Mesothelial cell of epicardium (in vitro differentiated cells): ENCODE measurements around the gene KCNIP4. TPM values are rescaled to one million over a fixed set of nuclear protein-coding genes. Genes with fewer than 3 reads are reported as not detected.

Experiments used
- DNase-seq, 2 experiments: peaks; one replicate each; pipeline ENCODE4 v3.0.0; 2021; ENCODE audit warnings: low spot score in 2 of 2; ENCODE audit not compliant: unreplicated experiment in 2 of 2
- H3K27ac Mint-ChIP-seq: 2 replicates; pipeline ENCODE4 v1.8.0; 2021; ENCODE audit warnings: mixed read lengths
- H3K27me3 Mint-ChIP-seq: 2 replicates; pipeline ENCODE4 v1.8.0; 2021; ENCODE audit warnings: low read depth, mixed read lengths
- H3K36me3 Mint-ChIP-seq: 2 replicates; pipeline ENCODE4 v1.8.0; 2021; ENCODE audit warnings: mixed read lengths
- H3K4me1 Mint-ChIP-seq: 2 replicates; pipeline ENCODE4 v1.8.0; 2021; ENCODE audit warnings: mixed read lengths
- H3K4me3 Mint-ChIP-seq: 2 replicates; pipeline ENCODE4 v1.8.0; 2021; ENCODE audit warnings: mild to moderate bottlenecking, moderate library complexity, mixed read lengths
- H3K9me3 Mint-ChIP-seq: 2 replicates; pipeline ENCODE4 v1.8.0; 2021; ENCODE audit warnings: mixed read lengths
- total RNA-seq: library from RNA; stranded (reverse); gene quantifications from 3 replicates; pipeline ENCODE4 v1.2.1, GENCODE V29; 2021
- TF ChIP-seq, protein P1 (sequence below): fragments of 200-600 bp; sonication (generic); IDR thresholded peaks from one replicate; pipeline ENCODE4 v1.5.0; 2021; ENCODE audit warnings: antibody characterized with exemption; ENCODE audit not compliant: unreplicated experiment

KCNIP4 gene
- total RNA-seq, 1 donor from 2014 or later, result 3.0 TPM

GRCh38 chr4:21856301-21856700, 92.3 kb downstream of the KCNIP4 start:
- H3K36me3 Mint-ChIP-seq, result no peaks in the 10 kb centered on the region
- H3K27me3 Mint-ChIP-seq, result peaks cover 9% of the 10 kb centered on the region
- TF ChIP-seq, protein P1, sequence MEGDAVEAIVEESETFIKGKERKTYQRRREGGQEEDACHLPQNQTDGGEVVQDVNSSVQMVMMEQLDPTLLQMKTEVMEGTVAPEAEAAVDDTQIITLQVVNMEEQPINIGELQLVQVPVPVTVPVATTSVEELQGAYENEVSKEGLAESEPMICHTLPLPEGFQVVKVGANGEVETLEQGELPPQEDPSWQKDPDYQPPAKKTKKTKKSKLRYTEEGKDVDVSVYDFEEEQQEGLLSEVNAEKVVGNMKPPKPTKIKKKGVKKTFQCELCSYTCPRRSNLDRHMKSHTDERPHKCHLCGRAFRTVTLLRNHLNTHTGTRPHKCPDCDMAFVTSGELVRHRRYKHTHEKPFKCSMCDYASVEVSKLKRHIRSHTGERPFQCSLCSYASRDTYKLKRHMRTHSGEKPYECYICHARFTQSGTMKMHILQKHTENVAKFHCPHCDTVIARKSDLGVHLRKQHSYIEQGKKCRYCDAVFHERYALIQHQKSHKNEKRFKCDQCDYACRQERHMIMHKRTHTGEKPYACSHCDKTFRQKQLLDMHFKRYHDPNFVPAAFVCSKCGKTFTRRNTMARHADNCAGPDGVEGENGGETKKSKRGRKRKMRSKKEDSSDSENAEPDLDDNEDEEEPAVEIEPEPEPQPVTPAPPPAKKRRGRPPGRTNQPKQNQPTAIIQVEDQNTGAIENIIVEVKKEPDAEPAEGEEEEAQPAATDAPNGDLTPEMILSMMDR, result no peak
- no peak overlapping the region for H3K4me3 Mint-ChIP-seq
- DNase-seq, result no peak
- H3K9me3 Mint-ChIP-seq, result no peaks in the 10 kb centered on the region
- no peak overlapping the region for H3K27ac Mint-ChIP-seq
- no peaks in the 10 kb centered on the region for H3K4me1 Mint-ChIP-seq

GRCh38 chr4:21849077-21849476, 99.5 kb downstream of the KCNIP4 start:
- H3K4me1 Mint-ChIP-seq, result no peaks in the 10 kb centered on the region

GRCh38 chr4:21848021-21848420, 100.6 kb downstream of the KCNIP4 start:
- H3K9me3 Mint-ChIP-seq, result no peaks in the 10 kb centered on the region
- no peaks in the 10 kb centered on the region for H3K36me3 Mint-ChIP-seq
- DNase-seq, result no peak
- H3K4me3 Mint-ChIP-seq, result no peak overlapping the region
- H3K27ac Mint-ChIP-seq, result no peak overlapping the region
- H3K4me1 Mint-ChIP-seq, result no peaks in the 10 kb centered on the region
- TF ChIP-seq, protein P1, result no peak
- H3K27me3 Mint-ChIP-seq, result peaks cover 12% of the 10 kb centered on the region

More at GRCh38 chr4:21849077-21849476, 99.5 kb downstream of the KCNIP4 start:
- TF ChIP-seq, protein P1, result no peak
- no peak overlapping the region for H3K4me3 Mint-ChIP-seq
- no peak for DNase-seq
- peaks cover 13% of the 10 kb centered on the region for H3K27me3 Mint-ChIP-seq
- H3K9me3 Mint-ChIP-seq, result no peaks in the 10 kb centered on the region
- no peak overlapping the region for H3K27ac Mint-ChIP-seq
- no peaks in the 10 kb centered on the region for H3K36me3 Mint-ChIP-seq

GRCh38 chr4:21845663-21846062, 102.9 kb downstream of the KCNIP4 start:
- Mint-ChIP-seq H3K27me3 (peaks cover 2% of the 10 kb centered on the region), H3K27ac (no peak overlapping the region), H3K4me1 (no peaks in the 10 kb centered on the region), H3K9me3 (no peaks in the 10 kb centered on the region), H3K36me3 (no peaks in the 10 kb centered on the region), H3K4me3 (no peak overlapping the region)
- no peak for DNase-seq
- TF ChIP-seq, protein P1, result no peak

DNA sequence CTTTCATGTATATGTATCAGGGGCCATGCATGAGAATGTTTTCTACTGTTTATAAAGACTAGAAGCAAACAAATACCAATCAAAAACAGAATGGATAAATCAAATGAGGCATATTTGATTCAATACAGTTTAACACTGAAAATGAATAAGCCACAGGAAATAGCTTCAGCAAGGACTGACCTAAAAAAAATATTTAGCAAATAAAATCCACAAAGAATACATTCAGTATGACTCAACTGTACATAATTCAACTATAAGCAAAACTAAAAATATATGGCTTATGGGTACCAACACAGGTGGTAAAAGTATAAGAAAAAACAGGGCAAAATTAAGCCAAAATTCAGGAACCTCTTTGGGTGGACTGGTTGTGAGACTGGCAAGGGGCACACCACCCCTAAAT, 112.9 kb downstream of the KCNIP4 start:
- Mint-ChIP-seq H3K27ac (no peak overlapping the region), H3K9me3 (peaks cover 13% of the 10 kb centered on the region), H3K36me3 (no peaks in the 10 kb centered on the region), H3K27me3 (no peaks in the 10 kb centered on the region), H3K4me3 (no peak overlapping the region), H3K4me1 (no peaks in the 10 kb centered on the region)
- TF ChIP-seq, protein P1, result no peak
- no peak for DNase-seq

DNA sequence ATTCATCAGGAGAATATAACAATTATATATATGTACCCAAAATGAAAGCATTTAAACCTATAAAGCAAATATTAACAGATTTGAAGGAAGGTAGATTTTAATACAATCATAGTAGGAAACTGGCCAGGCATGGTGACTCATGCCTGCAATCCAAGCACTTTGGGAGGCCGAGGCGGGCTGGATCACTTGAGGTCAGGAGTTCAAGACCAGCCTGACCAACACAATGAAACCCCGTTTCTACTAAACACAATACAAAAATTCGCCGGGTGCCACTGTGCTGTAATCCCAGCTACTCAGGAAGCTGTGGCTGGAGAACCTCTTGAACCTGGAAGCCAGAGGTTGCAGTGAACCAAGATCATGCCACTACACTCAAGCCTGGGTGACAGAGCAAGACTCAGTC, 118.3 kb downstream of the KCNIP4 start:
- H3K4me1 Mint-ChIP-seq, result no peaks in the 10 kb centered on the region
- H3K4me3 Mint-ChIP-seq, result no peak overlapping the region
- H3K9me3 Mint-ChIP-seq, result peaks cover 13% of the 10 kb centered on the region
- no peak for DNase-seq
- TF ChIP-seq, protein P1, result no peak
- H3K27ac Mint-ChIP-seq, result no peak overlapping the region
- H3K27me3 Mint-ChIP-seq, result no peaks in the 10 kb centered on the region
- H3K36me3 Mint-ChIP-seq, result no peaks in the 10 kb centered on the region
